ENCODE results near the gene TEAD4.

GRCh38 chr12:3083241-3083920 is 124.2 kb downstream of the TEAD4 start:
- TF ChIP-seq EZH2 (IDR thresholded peaks at IDR 0.05), result no peak
- TF ChIP-seq POLR2AphosphoS5 (IDR thresholded peaks at IDR 0.05; ENCODE audit: borderline replicate concordance, low read depth, low read length), result no peak

All from SK-N-MC (cell line).